Left hindlimb (tissue), 1 donor: ENCODE measurements around the gene PPP1R15B.

Experiments used
- DNase-seq: peaks from one replicate; pipeline ENCODE4 v3.0.0-alpha.2; 2018

The PPP1R15B gene

DNA sequence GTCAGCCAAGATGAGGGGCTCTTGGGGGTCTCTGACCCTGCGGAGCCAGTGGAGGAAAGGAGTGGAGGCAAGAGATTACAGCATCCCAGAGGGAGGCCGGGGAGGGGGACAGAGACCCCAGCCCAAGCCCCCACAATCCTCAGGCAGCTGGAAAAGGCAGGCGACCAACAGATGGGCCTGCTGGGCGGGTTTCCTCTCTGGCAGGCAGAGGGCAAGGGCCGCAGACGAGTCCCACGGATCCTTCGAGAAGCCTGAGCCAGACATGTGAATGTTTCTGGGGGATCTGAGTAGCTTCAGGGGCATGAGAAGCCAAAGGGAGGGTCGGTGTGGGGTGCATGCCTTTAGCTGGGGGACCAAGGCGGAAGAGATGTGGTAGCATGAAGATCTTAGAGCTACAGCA is 49.8 kb downstream of the PPP1R15B start:
- DNase-seq: no peak

DNA sequence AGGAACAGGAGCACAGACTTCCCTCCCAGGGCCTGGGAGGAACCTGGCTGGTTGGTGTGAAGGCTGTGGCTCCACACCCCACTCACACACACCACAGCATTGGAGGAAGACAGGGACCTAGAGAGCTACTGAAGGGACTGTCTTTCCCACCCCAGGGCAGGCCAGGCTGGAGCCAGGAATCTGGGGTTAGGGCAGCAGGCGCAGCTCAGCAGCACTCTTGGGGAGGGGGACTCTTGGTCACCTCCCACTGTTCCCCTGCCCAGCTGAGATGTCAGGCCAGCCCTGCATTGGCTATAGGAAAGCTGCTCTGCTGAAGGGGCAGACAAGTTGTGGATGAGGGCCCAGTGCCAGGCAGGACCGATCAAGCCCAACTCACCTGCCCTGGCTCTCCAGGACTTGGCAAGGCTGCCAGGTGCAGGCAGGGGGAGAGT is 50.3 kb downstream of the PPP1R15B start:
- DNase-seq: no peak

DNA sequence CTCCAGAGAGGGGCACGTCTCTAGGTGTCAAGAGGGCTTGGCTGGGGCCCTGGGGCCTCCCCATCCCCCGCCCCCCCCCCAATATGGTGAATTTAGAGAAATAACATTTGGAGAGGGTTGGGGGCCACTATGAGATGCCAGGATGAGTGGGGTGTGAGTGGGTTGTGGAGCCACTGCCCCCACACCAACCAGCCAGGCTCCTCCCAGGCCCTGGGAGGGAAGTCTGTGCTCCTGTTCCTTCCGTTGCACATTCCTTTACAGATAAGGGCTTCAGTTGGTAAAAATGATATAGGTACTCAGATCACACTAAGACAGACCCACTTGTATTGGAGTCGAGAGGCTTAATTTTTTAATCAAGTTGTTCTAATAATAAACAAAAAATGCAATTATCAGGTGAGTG is 51.3 kb downstream of the PPP1R15B start:
- DNase-seq: no peak

DNA sequence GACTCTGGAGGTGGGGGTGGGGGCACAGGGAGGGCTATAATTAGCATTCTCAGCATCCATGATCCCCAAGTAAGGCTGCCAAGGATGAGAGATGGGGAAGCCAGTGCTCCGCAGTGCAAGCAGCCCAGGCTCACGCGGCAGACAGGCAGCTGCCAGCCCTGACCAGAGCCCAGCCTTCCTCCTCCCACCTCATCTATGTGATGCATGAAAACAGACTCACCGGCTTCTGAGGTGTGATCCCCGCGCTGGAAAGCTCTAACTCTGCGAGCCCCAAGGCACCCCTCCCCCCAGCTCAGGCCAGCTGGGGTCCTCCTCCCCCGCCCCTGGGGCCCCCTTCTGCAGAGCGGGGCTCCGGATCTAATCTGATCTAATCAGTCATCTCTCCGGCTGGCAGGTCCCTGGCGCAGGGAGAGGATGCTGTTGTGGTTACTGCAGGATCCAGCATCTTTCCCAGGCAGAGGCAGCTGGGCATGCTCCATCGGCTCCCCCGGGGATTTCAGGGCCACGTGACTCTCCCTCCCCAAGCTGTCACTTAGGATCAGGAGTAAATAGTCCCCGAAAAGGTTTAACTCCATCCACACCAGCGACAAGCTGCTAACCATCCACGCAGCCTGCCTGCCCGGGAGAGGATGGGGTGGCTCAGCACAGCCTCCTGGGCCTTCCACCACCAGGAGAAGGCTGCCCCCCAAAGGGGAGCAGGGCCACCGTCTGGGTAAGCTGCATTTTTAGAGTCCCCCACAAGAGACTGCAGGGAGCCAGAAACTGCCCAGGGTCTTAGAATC is 52.0 kb downstream of the PPP1R15B start, which contains the start of gene PLEKHA6:
Gene PLEKHA6 (minus strand): TSS at position 456 of the 782 bp plus-strand sequence. CDS start 86,202 bp downstream, outside the sequence.
- DNase-seq: peak; percentile 49

DNA sequence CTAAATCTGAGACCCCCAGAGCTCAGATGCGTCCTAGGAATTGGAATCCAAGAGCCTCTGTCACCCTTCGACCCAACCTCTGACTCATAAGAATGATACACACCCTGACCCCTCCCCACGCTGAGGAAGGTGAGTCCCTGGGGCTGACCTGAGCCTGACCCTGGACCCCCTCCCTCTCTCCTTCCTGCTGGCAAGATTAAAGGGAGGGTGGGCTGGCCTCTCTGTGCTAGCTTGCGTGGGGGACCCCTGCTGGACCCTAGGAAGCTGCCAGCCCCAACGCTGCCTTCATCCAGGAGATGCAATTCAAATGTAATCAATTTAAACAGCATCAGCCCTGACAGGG is 52.5 kb downstream of the PPP1R15B start:
- no peak for DNase-seq

DNA sequence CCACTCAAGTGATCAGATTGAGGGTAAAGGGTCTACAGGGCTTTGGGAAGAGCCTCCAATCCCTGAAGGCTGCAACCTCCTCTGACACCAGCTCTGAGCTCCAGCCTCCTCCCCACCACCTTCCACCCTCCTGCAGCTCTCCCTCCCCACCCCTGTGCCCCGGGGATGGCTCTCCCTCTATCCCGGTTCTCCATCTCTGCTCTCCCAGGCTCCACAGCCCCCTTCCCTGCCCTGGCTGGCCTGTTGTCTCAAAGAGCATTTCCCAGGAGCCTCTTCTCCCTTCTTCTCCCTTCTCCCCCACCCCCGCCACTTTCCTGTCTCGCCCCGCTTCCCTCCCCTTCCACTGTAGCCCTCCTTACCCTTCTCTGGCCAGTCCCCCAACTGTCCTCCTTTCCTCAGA is 53.0 kb downstream of the PPP1R15B start:
- no peak for DNase-seq

DNA sequence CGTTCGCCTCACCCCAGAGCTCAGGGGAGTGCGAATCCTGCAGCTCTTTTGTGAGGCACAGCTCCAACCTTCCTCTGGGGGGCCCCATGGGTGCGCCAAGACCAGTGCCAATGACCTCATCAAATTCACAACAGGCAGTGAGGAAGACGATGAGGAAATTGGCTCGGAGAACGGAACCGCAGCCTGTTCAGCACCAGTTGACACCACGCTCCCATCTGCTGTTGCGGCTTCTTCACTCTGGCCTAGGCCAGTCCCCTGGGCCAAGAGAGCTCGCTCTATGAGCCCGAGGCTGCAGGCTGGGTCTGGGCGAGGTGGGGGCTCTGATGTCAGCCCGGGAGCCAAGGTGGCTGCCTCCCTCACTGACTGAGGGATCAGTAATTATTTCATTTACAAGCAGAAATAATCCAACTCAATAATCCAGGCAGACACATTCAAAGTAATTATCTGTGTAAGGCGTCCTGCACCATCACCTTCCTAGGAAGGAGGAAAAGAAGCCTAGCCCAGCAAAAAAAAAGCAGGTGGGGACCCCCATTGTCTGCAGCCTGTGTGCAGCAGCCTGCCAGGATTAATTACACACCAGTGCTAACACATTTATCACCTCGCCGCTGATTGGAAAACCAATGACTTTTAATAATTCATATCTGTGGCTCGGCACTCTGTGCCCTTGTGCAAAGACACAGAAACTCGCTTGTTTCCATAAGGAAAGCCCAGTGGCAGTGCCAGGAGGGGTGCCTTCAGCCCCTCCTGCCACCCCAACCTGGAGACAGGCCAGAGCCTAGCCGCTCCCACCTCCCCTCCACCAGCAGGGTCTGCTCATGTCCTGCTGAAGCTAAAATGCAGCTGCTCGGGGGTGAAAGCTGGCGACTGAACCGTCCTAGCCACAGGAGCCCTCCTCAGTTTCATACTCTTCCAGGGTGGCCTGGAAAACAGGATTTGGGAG is 53.8 kb downstream of the PPP1R15B start:
- no peak for DNase-seq

DNA sequence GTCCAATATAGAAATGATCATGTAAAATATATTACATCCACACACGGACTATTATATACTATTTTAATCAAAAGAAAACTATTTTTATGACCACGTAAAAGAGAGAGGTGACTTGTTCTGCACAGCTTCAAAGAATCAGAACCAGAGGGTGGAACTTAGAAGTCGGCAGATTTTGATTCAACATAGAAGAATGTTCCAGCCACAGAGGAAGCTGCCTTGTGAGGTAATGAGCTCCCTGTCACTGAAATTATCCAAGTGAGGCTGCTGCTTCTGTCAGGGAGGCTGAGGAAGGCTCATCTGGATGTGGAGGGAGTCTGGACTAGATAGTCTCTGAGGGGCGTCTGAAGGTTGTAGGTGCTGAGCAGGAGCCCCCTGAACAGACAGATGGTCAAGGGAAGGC is 54.6 kb downstream of the PPP1R15B start:
- DNase-seq: no peak

DNA sequence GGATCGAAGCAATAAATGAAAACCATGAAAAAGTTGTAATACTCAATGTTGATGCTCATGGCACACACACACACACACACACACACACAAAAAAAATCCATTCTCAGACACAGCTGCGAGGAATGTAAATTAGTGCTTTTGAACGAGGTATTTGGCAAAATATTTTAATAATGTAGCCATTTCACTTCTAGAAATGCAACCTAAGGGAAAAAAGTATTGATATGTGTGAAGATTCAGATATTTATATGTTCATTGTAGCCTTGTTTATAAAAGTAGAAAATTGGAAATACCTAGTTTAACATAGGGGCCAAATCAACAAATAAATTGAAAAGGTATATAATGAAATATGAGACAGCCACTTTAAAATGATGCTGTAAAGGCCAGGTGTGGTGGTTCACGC is 55.7 kb downstream of the PPP1R15B start:
- no peak for DNase-seq

DNA sequence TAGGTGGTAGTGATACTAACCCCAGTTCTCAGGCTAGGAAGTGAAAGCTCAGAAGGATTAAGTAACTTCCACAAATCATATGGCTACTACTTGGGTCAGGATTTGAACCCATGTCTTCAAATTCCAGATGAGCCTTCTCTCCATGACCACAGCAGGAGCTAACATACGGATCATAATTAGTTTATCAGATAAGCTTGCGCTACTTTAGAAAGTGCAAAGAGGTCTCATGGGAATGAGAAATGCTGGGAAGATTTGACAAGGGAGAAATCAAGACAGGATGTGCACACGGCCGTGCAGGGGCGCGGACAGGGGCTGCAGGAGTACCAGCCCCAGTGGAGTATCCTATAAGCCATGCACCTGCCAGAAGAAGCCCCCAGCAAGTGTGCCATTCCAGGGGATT is 57.0 kb downstream of the PPP1R15B start:
- no peak for DNase-seq
